IMR-90 (cell line): ENCODE measurements around the gene TSPAN14. TPM values are rescaled to one million over a fixed set of nuclear protein-coding genes. Genes with fewer than 3 reads are reported as not detected.

Experiments
- ATAC-seq: fragments of 200-7000 bp; cut with Tn5 transposase; 2 replicates; pipeline ENCODE4 v1.9.1; 2020; ENCODE audit warnings: low read depth, mild to moderate bottlenecking, moderate library complexity
- BruUV-seq: library from RNA; stranded (reverse); fragments of 400-500 nt; replicated peaks from 2 replicates; lab custom pipeline; 2021; lab: Mats Ljungman, UMichigan
- CTCF ChIA-PET: fragments of 300-600 bp; formaldehyde crosslinking; extraction: SDS; loops from one replicate; lab custom pipeline; 2021; ENCODE audit warnings: antibody characterized with exemption; lab: Yijun Ruan, JAX
- POLR2A ChIA-PET: fragments of 300-600 bp; sonication (Branson Sonifier 250); formaldehyde crosslinking; loops from one replicate; lab custom pipeline; 2022; ENCODE audit warnings: antibody characterized with exemption; ENCODE audit not compliant: unreplicated experiment; lab: Charles Lee
- DNase-seq: peaks from one replicate; pipeline ENCODE4 v3.0.0; 2013
- H2AFZ ChIP-seq: replicated peaks from 2 replicates; pipeline ENCODE3; 2013; ENCODE audit warnings: low read length, mild to moderate bottlenecking; ENCODE audit not compliant: poor library complexity
- H2AK5ac ChIP-seq: 2 replicates; pipeline ENCODE4 v1.6.1; 2013; ENCODE audit warnings: low read depth, low read length, inconsistent platforms
- H2AK9ac ChIP-seq: replicated peaks from 2 replicates; pipeline ENCODE3; 2013; ENCODE audit warnings: mild to moderate bottlenecking, low read depth, low read length, moderate library complexity; ENCODE audit not compliant: poor library complexity
- H2BK120ac ChIP-seq: 2 replicates; pipeline ENCODE4 v1.6.1; 2013; ENCODE audit warnings: low read depth, low read length, inconsistent platforms
- H2BK15ac ChIP-seq: 3 replicates; pipeline ENCODE4 v1.6.1; 2013; ENCODE audit warnings: low read depth, low read length, inconsistent platforms
- H2BK20ac ChIP-seq: 2 replicates; pipeline ENCODE4 v1.6.1; 2013; ENCODE audit warnings: low read depth, mild to moderate bottlenecking, inconsistent platforms, low read length, moderate library complexity
- H2BK5ac ChIP-seq: 2 replicates; pipeline ENCODE4 v1.6.1; 2013; ENCODE audit warnings: mild to moderate bottlenecking, low read depth, low read length, inconsistent platforms; ENCODE audit not compliant: poor library complexity, severe bottlenecking
- H3K14ac ChIP-seq: replicated peaks from 2 replicates; pipeline ENCODE4 v1.6.1; 2013; ENCODE audit warnings: low read depth, low read length, inconsistent platforms
- H3K18ac ChIP-seq: 2 replicates; pipeline ENCODE4 v1.6.1; 2013; ENCODE audit warnings: low read depth, low read length, control low read depth
- H3K23ac ChIP-seq: 2 replicates; pipeline ENCODE4 v1.6.1; 2013; ENCODE audit warnings: low read depth, low read length, inconsistent platforms
- H3K27ac ChIP-seq: 2 replicates; pipeline ENCODE4 v1.5.1; 2013; ENCODE audit warnings: mild to moderate bottlenecking, control low read depth, low read length; ENCODE audit not compliant: insufficient read depth
- H3K27me3 ChIP-seq: 2 replicates; pipeline ENCODE4 v1.6.1; 2013; ENCODE audit warnings: low read length; ENCODE audit not compliant: control insufficient read depth, insufficient read depth
- H3K36me3 ChIP-seq: 2 replicates; pipeline ENCODE4 v1.6.1; 2013; ENCODE audit warnings: low read length, mixed read lengths; ENCODE audit not compliant: control insufficient read depth, insufficient read depth
- H3K4ac ChIP-seq: 2 replicates; pipeline ENCODE4 v1.6.1; 2013; ENCODE audit warnings: low read depth, low read length, inconsistent platforms
- H3K4me1 ChIP-seq: 2 replicates; pipeline ENCODE4 v1.6.1; 2013; ENCODE audit warnings: low read length, mixed read lengths; ENCODE audit not compliant: control insufficient read depth, insufficient read depth
- H3K4me2 ChIP-seq: 2 replicates; pipeline ENCODE4 v1.6.1; 2013; ENCODE audit warnings: low read depth, mild to moderate bottlenecking, control low read depth, low read length, moderate library complexity
- H3K4me3 ChIP-seq: 2 replicates; pipeline ENCODE4 v1.5.1; 2013; ENCODE audit warnings: low read depth, mild to moderate bottlenecking, control low read depth, low read length, moderate library complexity; ENCODE audit not compliant: insufficient read depth
- H3K56ac ChIP-seq: 2 replicates; pipeline ENCODE4 v1.6.1; 2013; ENCODE audit warnings: low read length, inconsistent platforms; ENCODE audit not compliant: insufficient read depth; ENCODE audit errors: extremely low read depth
- H3K79me1 ChIP-seq, 2 experiments: 2 replicates each; pipeline ENCODE4 v1.6.1; 2013; ENCODE audit warnings: low read length in 2 of 2, inconsistent platforms in 1 of 2, low read depth in 1 of 2
- H3K9ac ChIP-seq: 2 replicates; pipeline ENCODE4 v1.6.1; 2013; ENCODE audit warnings: low read depth, low read length, control low read depth
- H3K9me1 ChIP-seq: 2 replicates; pipeline ENCODE4 v1.6.1; 2013; ENCODE audit warnings: low read length, inconsistent platforms; ENCODE audit not compliant: insufficient read depth
- H3K9me3 ChIP-seq: 2 replicates; pipeline ENCODE4 v1.6.1; 2013; ENCODE audit warnings: low read length; ENCODE audit not compliant: control insufficient read depth, insufficient read depth
- H4K20me1 ChIP-seq: 2 replicates; pipeline ENCODE4 v1.6.1; 2013; ENCODE audit warnings: low read length, inconsistent platforms; ENCODE audit not compliant: insufficient read depth
- H4K5ac ChIP-seq: 2 replicates; pipeline ENCODE4 v1.6.1; 2013; ENCODE audit warnings: mild to moderate bottlenecking, low read depth, low read length, control low read depth
- H4K8ac ChIP-seq, 2 experiments: 2 replicates each; pipeline ENCODE4 v1.6.1; 2013; ENCODE audit warnings: low read depth in 2 of 2, low read length in 2 of 2, control low read depth in 1 of 2, inconsistent platforms in 1 of 2
- H4K91ac ChIP-seq: 2 replicates; pipeline ENCODE4 v1.6.1; 2013; ENCODE audit warnings: low read depth, low read length, inconsistent platforms; ENCODE audit not compliant: insufficient read depth
- BHLHE40 ChIP-seq: fragments of 150-350 bp; IDR thresholded peaks from 2 replicates; pipeline ENCODE4 v1.6.1; 2016; ENCODE audit warnings: mild to moderate bottlenecking, low read depth, low read length
- CEBPB ChIP-seq: IDR thresholded peaks from 2 replicates; pipeline ENCODE4 v1.6.1; 2012; ENCODE audit warnings: low read depth, low read length, improper control_type of control experiment
- CHD1 ChIP-seq: IDR thresholded peaks from 2 replicates; pipeline ENCODE4 v1.6.1; 2012; ENCODE audit warnings: low read depth, low read length, improper control_type of control experiment
- CTCF ChIP-seq: conservative IDR thresholded peaks from 2 replicates; pipeline ENCODE4 v1.5.1; 2012; ENCODE audit warnings: mild to moderate bottlenecking, low read depth, low read length, improper control_type of control experiment
- ELK1 ChIP-seq: fragments of 150-350 bp; IDR thresholded peaks from 2 replicates; pipeline ENCODE4 v1.6.1; 2016; ENCODE audit warnings: low read depth, mild to moderate bottlenecking, low read length, moderate library complexity, borderline replicate concordance
- MAFK ChIP-seq: IDR thresholded peaks from 2 replicates; pipeline ENCODE4 v1.6.1; 2012; ENCODE audit warnings: low read depth, low read length, improper control_type of control experiment
- MAZ ChIP-seq: IDR thresholded peaks from 2 replicates; pipeline ENCODE4 v1.6.1; 2012; ENCODE audit warnings: low read depth, mild to moderate bottlenecking, low read length, improper control_type of control experiment, moderate library complexity, borderline replicate concordance
- MXI1 ChIP-seq: IDR thresholded peaks from 2 replicates; pipeline ENCODE4 v1.6.1; 2012; ENCODE audit warnings: low read depth, mild to moderate bottlenecking, low read length, moderate library complexity, borderline replicate concordance
- NFE2L2 ChIP-seq: fragments of 150-350 bp; IDR thresholded peaks from 2 replicates; pipeline ENCODE4 v1.6.1; 2016; ENCODE audit warnings: low read depth, mild to moderate bottlenecking, low read length
- RAD21 ChIP-seq: IDR thresholded peaks from 2 replicates; pipeline ENCODE4 v1.6.1; 2012; ENCODE audit warnings: low read length, improper control_type of control experiment
- RFX5 ChIP-seq: IDR thresholded peaks from 2 replicates; pipeline ENCODE4 v1.8.0; 2012; ENCODE audit warnings: low read depth, mild to moderate bottlenecking, low read length, moderate library complexity
- SMC3 ChIP-seq: fragments of 150-350 bp; IDR thresholded peaks from 2 replicates; pipeline ENCODE4 v1.6.1; 2016; ENCODE audit warnings: low read depth, mild to moderate bottlenecking, antibody characterized with exemption, low read length, moderate library complexity
- USF2 ChIP-seq: fragments of 150-350 bp; IDR thresholded peaks from 2 replicates; pipeline ENCODE4 v1.6.1; 2017; ENCODE audit warnings: mild to moderate bottlenecking, antibody characterized with exemption, low read length, low read depth
- WGBS, 2 experiments: methylation state at CpG; one replicate each; pipeline versions ENCODE4 v1.1.5 to v1.1.7; 2013; ENCODE audit warnings: missing lambda C conversion rate in 2 of 2; ENCODE audit not compliant: insufficient read length in 1 of 2; ENCODE audit errors: extremely low coverage in 2 of 2; 5-methylcytosine and 5-hydroxymethylcytosine counted together
- dilution Hi-C: fragments of 300-500 bp; cut with HindIII; formaldehyde crosslinking; loops from one replicate; pipeline ENCODE4 v1.14.3; 2018; ENCODE audit warnings: low sequenced_read_pairs; ENCODE audit not compliant: unreplicated experiment
- in situ Hi-C: fragments of 300-500 bp; cut with MboI; formaldehyde crosslinking; loops from 3 replicates; pipeline ENCODE4 v1.14.3; 2019; ENCODE audit warnings: low sequenced_read_pairs, inconsistent platforms, mixed read lengths
- intact Hi-C: fragments of 100-400 bp; cut with micrococcal nuclease; formaldehyde crosslinking; loops from 2 replicates; pipeline ENCODE4 v1.10.0; 2022
- polyA plus RNA-seq, 3 experiments: library from polyadenylated mRNA; depleted of rRNA; stranded (reverse); fragments of >200 nt; gene quantifications; 2 replicates each; pipeline ENCODE4 v1.2.3, GENCODE V29; 2012; ENCODE audit warnings: low replicate concordance in 1 of 3
- total RNA-seq: library from RNA; depleted of rRNA; stranded (reverse); fragments of >200 nt; gene quantifications from 2 replicates; pipeline ENCODE4 v1.2.3, GENCODE V29; 2012

Gene TSPAN14
- total and polyA plus RNA-seq, 2 of the 4 experiments (the other 2 are of a cell fraction): 18.5 to 43.0 TPM

DNA sequence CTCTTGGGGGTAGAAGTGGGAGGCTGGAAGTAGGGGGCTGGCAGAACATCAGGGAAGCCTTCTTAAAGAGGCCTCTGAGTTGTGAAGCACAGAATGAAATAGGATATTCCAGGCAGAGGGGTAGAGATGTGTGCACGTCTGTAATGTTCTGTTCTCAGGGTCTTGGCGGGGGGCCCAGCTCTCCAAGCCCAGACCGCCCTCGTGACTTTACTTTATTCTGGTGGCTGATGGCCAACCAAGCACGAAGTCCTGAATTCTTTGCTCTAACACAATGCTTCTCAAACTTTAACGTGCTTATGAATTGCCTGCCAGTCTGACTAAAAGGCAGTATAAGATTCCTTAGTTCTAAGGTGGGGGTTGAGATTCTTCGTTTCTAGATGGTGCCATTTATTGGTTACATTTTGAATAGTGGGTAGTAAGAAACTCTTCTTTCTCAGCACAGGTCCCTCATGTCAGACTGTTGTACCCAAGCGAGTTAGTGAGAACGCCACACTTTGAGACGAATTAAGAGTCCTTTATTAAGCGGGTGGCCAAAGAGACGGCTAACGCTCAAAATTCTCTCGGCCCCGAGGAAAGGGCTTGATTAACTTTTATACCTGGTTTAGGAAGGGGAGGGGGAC, 37.5 kb upstream of the TSPAN14 start:
- H3K36me3 ChIP-seq: no peaks in the 10 kb centered on the region
- CTCF ChIA-PET: no interaction called here
- H3K4me3 ChIP-seq: no peak overlapping the region
- ATAC-seq (no peak), DNase-seq (no peak)
- no TSS peak for BruUV-seq
- no peak overlapping the region for H2AFZ ChIP-seq
- no peak overlapping the region for H3K14ac ChIP-seq
- in situ Hi-C loops (no loop called here), dilution Hi-C loops (no loop called here), intact Hi-C loops (no loop called here)
- H4K91ac ChIP-seq: no peak overlapping the region
- H2AK5ac ChIP-seq: no peak overlapping the region
- H2BK5ac ChIP-seq: no peak overlapping the region
- H4K20me1 ChIP-seq: no peaks in the 10 kb centered on the region
- POLR2A ChIA-PET: no interaction called here
- H3K4me2 ChIP-seq: no peak overlapping the region
- H3K4me1 ChIP-seq: peaks cover 3% of the 10 kb centered on the region; the same call in 1 of the 2 replicates
- no peak overlapping the region for H3K56ac ChIP-seq
- H3K27ac ChIP-seq: no peak overlapping the region
- peaks cover 3% of the 10 kb centered on the region; the same call in 1 of the 2 replicates for H3K9me1 ChIP-seq
- no peak overlapping the region for H2BK15ac ChIP-seq
- H3K9ac ChIP-seq: no peak overlapping the region
- H4K8ac ChIP-seq: no peak overlapping the region
- H2BK20ac ChIP-seq: no peak overlapping the region
- H3K4ac ChIP-seq: no peak overlapping the region
- no peak for TF ChIP-seq BHLHE40
- TF ChIP-seq RAD21: no peak
- TF ChIP-seq ELK1: no peak
- no peak for TF ChIP-seq RFX5
- TF ChIP-seq CEBPB: no peak
- TF ChIP-seq MXI1: no peak
- no peak for TF ChIP-seq NFE2L2
- TF ChIP-seq CTCF: no peak
- TF ChIP-seq USF2: no peak
- no peak for TF ChIP-seq MAFK
- TF ChIP-seq SMC3: no peak
- no peak for TF ChIP-seq MAZ
- no peak for TF ChIP-seq CHD1
- H3K79me1 ChIP-seq: no peaks in the 10 kb centered on the region
- no peak overlapping the region for H4K5ac ChIP-seq
- H3K23ac ChIP-seq: no peak overlapping the region
- H2AK9ac ChIP-seq: no peak overlapping the region
- no peak overlapping the region for H2BK120ac ChIP-seq
- peaks cover 3% of the 10 kb centered on the region; the same call in 1 of the 2 replicates for H3K27me3 ChIP-seq
- WGBS, 2 experiments: no CpG with 5 or more reads among the region's 15 CpGs
- H3K9me3 ChIP-seq: no peaks in the 10 kb centered on the region
- H3K18ac ChIP-seq: no peak overlapping the region
